ENCODE results near the gene IQCE.

DNA sequence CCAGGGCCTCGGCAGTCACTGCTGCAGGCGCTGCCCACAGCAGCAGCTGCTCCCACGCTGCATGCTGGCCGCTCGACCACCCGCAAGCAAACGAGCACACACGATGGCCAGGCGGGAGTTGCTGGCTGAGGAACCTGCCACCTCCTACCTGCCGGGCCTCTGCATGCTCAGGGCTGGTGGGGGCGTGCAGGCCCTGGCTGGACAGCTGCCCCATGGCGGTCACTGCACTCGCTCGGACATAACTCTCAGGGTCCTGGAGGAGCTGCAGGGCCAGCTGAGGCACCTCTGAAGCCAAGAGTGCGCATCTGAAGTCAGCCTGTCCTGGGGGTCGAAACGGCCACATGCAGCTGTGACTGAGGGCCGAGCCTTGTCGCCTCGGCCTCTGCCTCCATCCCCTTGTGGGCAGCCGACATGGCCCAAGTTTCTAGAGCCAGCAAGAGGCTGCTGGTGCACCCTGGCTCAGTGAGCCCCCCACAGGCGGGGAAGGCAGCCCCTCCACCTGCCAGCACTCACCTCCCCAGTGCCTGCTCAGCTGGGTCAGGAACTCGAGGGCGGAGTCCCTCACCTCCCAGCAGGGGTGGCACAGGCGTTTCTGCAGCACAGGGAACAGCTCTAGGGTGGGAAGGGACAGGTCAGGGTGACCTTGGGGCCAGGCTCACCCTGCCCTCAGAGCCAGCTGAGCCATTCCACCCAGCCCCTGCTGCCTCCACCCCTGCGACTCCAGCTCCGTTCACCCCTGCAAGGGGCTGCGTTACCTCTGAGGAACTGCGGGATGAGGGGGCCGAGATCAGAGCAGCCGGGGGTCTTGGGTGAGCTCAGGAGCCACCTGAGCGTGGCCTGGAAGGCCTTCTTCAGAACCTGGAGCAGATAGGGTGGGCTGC is 19.5 kb upstream of the IQCE start:
- TF ChIP-seq, protein P1, sequence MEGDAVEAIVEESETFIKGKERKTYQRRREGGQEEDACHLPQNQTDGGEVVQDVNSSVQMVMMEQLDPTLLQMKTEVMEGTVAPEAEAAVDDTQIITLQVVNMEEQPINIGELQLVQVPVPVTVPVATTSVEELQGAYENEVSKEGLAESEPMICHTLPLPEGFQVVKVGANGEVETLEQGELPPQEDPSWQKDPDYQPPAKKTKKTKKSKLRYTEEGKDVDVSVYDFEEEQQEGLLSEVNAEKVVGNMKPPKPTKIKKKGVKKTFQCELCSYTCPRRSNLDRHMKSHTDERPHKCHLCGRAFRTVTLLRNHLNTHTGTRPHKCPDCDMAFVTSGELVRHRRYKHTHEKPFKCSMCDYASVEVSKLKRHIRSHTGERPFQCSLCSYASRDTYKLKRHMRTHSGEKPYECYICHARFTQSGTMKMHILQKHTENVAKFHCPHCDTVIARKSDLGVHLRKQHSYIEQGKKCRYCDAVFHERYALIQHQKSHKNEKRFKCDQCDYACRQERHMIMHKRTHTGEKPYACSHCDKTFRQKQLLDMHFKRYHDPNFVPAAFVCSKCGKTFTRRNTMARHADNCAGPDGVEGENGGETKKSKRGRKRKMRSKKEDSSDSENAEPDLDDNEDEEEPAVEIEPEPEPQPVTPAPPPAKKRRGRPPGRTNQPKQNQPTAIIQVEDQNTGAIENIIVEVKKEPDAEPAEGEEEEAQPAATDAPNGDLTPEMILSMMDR (IDR thresholded peaks at IDR 0.05) = no peak
- no peak for TF ChIP-seq POLR2AphosphoS5 (IDR thresholded peaks at IDR 0.05; ENCODE audit: insufficient read depth in 1 of 2, low read depth in 1 of 2)
